ENCODE measurements around the gene LIPG.

DNA sequence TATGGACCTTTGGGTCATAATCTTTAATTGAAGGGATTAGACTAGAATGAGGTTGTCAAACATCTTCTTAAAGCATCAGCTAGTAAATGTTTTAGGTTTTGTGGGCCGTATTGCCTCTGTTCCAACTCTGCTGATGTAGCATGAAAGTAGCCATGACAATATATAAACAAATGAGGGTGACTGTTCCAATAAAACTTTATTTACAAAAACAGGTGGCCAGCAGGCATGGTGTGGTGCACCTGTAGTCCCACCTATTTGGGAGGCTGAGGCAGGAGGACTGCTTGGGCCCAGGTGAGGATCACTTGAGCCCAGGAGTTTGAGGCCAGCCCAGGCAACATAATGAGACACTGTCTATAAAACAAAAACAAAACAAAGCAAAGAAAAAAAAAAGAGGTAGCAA is 18.4 kb downstream of the LIPG start:
- TF ChIP-seq, protein P1, sequence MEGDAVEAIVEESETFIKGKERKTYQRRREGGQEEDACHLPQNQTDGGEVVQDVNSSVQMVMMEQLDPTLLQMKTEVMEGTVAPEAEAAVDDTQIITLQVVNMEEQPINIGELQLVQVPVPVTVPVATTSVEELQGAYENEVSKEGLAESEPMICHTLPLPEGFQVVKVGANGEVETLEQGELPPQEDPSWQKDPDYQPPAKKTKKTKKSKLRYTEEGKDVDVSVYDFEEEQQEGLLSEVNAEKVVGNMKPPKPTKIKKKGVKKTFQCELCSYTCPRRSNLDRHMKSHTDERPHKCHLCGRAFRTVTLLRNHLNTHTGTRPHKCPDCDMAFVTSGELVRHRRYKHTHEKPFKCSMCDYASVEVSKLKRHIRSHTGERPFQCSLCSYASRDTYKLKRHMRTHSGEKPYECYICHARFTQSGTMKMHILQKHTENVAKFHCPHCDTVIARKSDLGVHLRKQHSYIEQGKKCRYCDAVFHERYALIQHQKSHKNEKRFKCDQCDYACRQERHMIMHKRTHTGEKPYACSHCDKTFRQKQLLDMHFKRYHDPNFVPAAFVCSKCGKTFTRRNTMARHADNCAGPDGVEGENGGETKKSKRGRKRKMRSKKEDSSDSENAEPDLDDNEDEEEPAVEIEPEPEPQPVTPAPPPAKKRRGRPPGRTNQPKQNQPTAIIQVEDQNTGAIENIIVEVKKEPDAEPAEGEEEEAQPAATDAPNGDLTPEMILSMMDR (IDR thresholded peaks at IDR 0.05; ENCODE audit: insufficient read depth, low read length, poor library complexity, severe bottlenecking), result no peak
- no peak for TF ChIP-seq EZH2phosphoT487 (conservative IDR thresholded peaks at IDR 0.05; ENCODE audit: low read length)
